ENCODE measurements around the gene ZDHHC14. TPM values are rescaled to one million over a fixed set of nuclear protein-coding genes. Genes with fewer than 3 reads are reported as not detected.

The ZDHHC14 gene
- total and polyA plus RNA-seq, 3 donors from 2014 or later, result 28.5 to 74.9 (median 67.9) TPM

DNA sequence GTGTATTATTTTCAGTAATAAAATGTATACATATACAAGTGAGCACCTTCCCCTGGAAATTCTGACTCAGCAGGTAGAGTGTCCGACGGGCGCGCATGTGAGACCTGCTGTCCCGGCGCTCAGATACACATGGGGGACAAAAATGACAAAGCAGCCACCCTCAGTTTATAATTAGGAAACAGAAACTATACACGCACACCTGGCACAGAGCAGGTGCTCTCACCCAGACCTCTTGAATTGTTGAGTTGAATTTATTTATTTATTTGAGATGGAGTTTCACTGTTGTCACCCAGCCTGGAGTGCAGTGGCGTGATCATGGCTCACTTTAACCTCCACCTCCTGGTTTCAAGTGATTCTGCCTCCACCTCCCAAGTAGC lies 180.4 kb downstream of the ZDHHC14 start:
- no peak overlapping the region for H3K27ac ChIP-seq
- WGBS, 2 donors, result 94 to 97% methylated on average over 8 of the region's 8 CpGs
- H3K4me1 ChIP-seq, result no peaks in the 10 kb centered on the region
- H3K9me3 ChIP-seq, result no peaks in the 10 kb centered on the region
- TF ChIP-seq, protein P1, sequence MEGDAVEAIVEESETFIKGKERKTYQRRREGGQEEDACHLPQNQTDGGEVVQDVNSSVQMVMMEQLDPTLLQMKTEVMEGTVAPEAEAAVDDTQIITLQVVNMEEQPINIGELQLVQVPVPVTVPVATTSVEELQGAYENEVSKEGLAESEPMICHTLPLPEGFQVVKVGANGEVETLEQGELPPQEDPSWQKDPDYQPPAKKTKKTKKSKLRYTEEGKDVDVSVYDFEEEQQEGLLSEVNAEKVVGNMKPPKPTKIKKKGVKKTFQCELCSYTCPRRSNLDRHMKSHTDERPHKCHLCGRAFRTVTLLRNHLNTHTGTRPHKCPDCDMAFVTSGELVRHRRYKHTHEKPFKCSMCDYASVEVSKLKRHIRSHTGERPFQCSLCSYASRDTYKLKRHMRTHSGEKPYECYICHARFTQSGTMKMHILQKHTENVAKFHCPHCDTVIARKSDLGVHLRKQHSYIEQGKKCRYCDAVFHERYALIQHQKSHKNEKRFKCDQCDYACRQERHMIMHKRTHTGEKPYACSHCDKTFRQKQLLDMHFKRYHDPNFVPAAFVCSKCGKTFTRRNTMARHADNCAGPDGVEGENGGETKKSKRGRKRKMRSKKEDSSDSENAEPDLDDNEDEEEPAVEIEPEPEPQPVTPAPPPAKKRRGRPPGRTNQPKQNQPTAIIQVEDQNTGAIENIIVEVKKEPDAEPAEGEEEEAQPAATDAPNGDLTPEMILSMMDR (IDR thresholded peaks at IDR 0.05), result no peak
- TF ChIP-seq POLR2A (IDR thresholded peaks at IDR 0.05), result no peak
- H3K4me3 ChIP-seq, result no peak overlapping the region
- intact Hi-C loops (cut with DNase I; ENCODE audit: low total_unique reads), result no loop called here
- no peak for DNase-seq
- H3K36me3 ChIP-seq (ENCODE audit: low read depth, missing control alignments), result no peaks in the 10 kb centered on the region
- no peaks in the 10 kb centered on the region for H3K27me3 ChIP-seq

DNA sequence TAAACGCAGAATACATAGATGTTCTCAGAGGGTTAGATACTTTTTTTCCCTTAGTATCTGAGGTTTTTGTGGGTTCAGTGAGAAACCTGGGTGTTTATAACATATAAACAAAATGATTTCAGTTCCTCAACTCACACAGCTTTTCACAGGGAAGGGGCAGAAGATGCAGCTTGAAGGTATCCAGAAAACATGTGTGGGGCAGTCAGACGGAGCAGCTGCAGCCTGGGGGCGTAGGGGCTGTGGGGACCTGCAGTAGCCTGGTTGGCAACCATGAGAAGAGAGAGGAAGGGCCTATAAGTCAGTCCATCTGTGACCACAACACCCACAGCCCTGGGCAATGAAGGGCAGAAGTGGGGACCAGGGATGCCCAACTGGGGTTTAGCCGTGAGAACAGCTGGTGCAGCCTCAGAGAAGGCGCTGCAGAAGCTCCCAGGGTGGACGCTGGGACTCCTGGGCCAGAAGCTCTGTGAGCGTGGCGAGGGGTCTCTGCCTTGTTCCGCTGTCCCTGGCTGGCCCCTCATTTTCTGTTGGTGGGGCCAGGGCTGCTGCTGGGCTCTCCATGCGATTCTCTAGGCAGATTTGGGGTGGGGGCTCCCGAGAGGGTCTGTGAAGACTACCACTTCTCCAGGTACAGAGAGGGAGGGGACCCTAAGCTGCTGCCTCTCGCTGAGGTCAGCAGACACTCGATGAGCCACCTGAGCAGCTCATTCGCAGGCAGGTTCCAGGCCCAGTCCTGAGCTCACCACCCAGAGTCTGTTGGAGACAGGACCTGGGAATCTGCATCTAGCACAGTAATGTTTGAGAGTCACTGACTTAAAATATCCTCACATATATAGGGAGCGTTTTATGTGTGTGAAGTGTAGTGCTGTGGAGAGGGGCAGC lies 181.2 kb downstream of the ZDHHC14 start:
- no peak overlapping the region for H3K27ac ChIP-seq
- DNase-seq, result no peak
- H3K27me3 ChIP-seq, result no peaks in the 10 kb centered on the region
- no peaks in the 10 kb centered on the region for H3K4me1 ChIP-seq
- TF ChIP-seq, protein P1 (IDR thresholded peaks at IDR 0.05), result no peak
- no peak overlapping the region for H3K4me3 ChIP-seq
- H3K36me3 ChIP-seq (ENCODE audit: low read depth, missing control alignments), result no peaks in the 10 kb centered on the region
- intact Hi-C loops (cut with DNase I; ENCODE audit: low total_unique reads), result no loop called here
- 86 to 93% methylated on average over 6 to 15 of the region's 15 CpGs for WGBS, 2 donors
- no peaks in the 10 kb centered on the region for H3K9me3 ChIP-seq

DNA sequence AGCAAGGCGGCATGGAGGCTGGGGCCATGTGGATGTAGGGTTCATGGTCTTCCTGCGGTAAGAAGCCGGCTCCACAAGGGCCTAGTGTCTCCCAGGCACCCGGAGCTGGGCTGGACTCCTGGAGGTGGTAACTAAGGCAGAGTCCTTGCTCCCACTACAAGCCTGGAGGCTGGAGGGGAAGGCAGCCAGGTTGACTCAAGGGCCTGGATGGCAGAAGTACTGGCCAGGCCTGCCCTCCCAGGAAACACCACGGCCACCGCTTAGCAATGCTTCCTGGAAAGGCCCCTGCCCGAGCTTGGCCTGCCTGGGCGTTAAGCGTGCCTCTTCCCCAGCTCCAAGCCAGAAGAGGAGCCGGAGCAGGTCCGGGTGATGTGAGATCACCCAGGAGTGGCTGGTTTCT lies 182.0 kb downstream of the ZDHHC14 start:
- 93 to 96% methylated on average over 4 to 11 of the region's 11 CpGs for WGBS, 2 donors
- Histone ChIP-seq H3K36me3 (ENCODE audit: low read depth, missing control alignments) (no peaks in the 10 kb centered on the region), H3K27ac (no peak overlapping the region), H3K9me3 (no peaks in the 10 kb centered on the region), H3K4me3 (no peak overlapping the region), H3K27me3 (no peaks in the 10 kb centered on the region), H3K4me1 (no peaks in the 10 kb centered on the region)
- intact Hi-C loops (cut with DNase I; ENCODE audit: low total_unique reads), result no loop called here
- no peak for TF ChIP-seq POLR2A (IDR thresholded peaks at IDR 0.05)
- TF ChIP-seq, protein P1 (IDR thresholded peaks at IDR 0.05), result no peak
- DNase-seq, result no peak

- intact Hi-C loops (cut with DNase I; ENCODE audit: low total_unique reads), result no loop called here
- no peaks in the 10 kb centered on the region for H3K4me1 ChIP-seq
- WGBS, 2 donors, result 88 to 94% methylated on average over 5 to 8 of the region's 8 CpGs
Observed at GRCh38 chr6:157563611-157564284, 182.8 kb downstream of the ZDHHC14 start.

More at GRCh38 chr6:157563611-157564284, 182.8 kb downstream of the ZDHHC14 start:
- Histone ChIP-seq H3K27ac (no peak overlapping the region), H3K27me3 (no peaks in the 10 kb centered on the region), H3K4me3 (no peak overlapping the region), H3K9me3 (no peaks in the 10 kb centered on the region), H3K36me3 (ENCODE audit: low read depth, missing control alignments) (no peaks in the 10 kb centered on the region)
- no peak for DNase-seq
- TF ChIP-seq, protein P1 (IDR thresholded peaks at IDR 0.05), result no peak
- TF ChIP-seq POLR2A (IDR thresholded peaks at IDR 0.05), result no peak
